Gastrocnemius medialis (tissue), 4 donors: ENCODE measurements around the gene ARNT2. TPM values are rescaled to one million over a fixed set of nuclear protein-coding genes. Genes with fewer than 3 reads are reported as not detected.

ENCODE experiments used
- ATAC-seq, 2 donors: fragments of 150-250 bp; one replicate each; pipeline ENCODE4 v1.9.1; 2016
- DNase-seq, 2 donors: peaks; one replicate each; pipeline ENCODE4 v3.0.0-alpha.2; 2019
- H3K27ac ChIP-seq, 4 donors: fragments of 200-600 bp; sonication (generic); 1 replicate in 1 of 4; 2 replicates in 3 of 4; pipeline ENCODE4 v1.5.1; 2016 to 2018; ENCODE audit warnings: mild to moderate bottlenecking in 2 of 4, moderate library complexity in 1 of 4
- H3K27me3 ChIP-seq, 3 donors: fragments of 200-600 bp; sonication (generic) in 2 of 3; 1 replicate in 1 of 3; 2 replicates in 2 of 3; pipeline versions ENCODE4 v1.5.1 to v1.6.0; 2016 to 2019; ENCODE audit warnings: mild to moderate bottlenecking in 1 of 3, moderate library complexity in 1 of 3
- H3K36me3 ChIP-seq, 2 donors: fragments of 200-600 bp; sonication (generic) in 1 of 2; one replicate each; pipeline ENCODE4 v1.5.1; 2017 to 2018
- H3K4me1 ChIP-seq, 2 donors: fragments of 200-600 bp; sonication (generic) in 1 of 2; one replicate each; pipeline ENCODE4 v1.5.1; 2016 to 2017; ENCODE audit warnings: mild to moderate bottlenecking in 2 of 2
- H3K4me3 ChIP-seq, 4 donors: fragments of 200-600 bp; sonication (generic) in 3 of 4; 1 replicate in 1 of 4; 2 replicates in 3 of 4; pipeline ENCODE4 v1.5.1; 2016 to 2019; ENCODE audit warnings: mild to moderate bottlenecking in 2 of 4
- H3K9me3 ChIP-seq, 3 donors: fragments of 200-600 bp; sonication (generic) in 2 of 3; 1 replicate in 1 of 3; 2 replicates in 2 of 3; pipeline ENCODE4 v1.5.1; 2016 to 2019
- POLR2A ChIP-seq, 2 donors: fragments of 450-650 bp; IDR thresholded peaks; one replicate each; pipeline ENCODE4 v1.6.1; 2017; ENCODE audit warnings: antibody characterized with exemption in 2 of 2, mild to moderate bottlenecking in 2 of 2, moderate library complexity in 2 of 2
- in situ Hi-C, 4 donors: fragments of 200-750 bp; cut with MboI; loops; one replicate each; pipeline versions ENCODE4 v1.15.0 to v1.8.0; 2017; ENCODE audit warnings: low sequenced_read_pairs in 4 of 4
- intact Hi-C: fragments of 100-400 bp; cut with DNase I; formaldehyde crosslinking; loops from one replicate; pipeline ENCODE4 v1.15.1; 2023; ENCODE audit warnings: low total_unique reads
- total RNA-seq, 4 donors: library from RNA; depleted of rRNA; stranded (reverse); fragments of >200 nt; gene quantifications; one replicate each; pipeline versions ENCODE4 v1.1.0 to v1.2.3, GENCODE V29; 2016
- TF ChIP-seq, protein P1 (sequence below), 5 experiments: fragments of 450-650 bp in 3 of 5; fragments of 200-600 bp in 2 of 5; sonication (generic) in 2 of 5; IDR thresholded peaks in 4 of 5; conservative IDR thresholded peaks in 1 of 5; 1 replicate in 4 of 5; 2 replicates in 1 of 5; pipeline ENCODE4 v1.5.1; 2016 to 2019; ENCODE audit warnings: antibody characterized with exemption in 5 of 5, mild to moderate bottlenecking in 3 of 5, moderate library complexity in 3 of 5

ARNT2 gene
- total RNA-seq, 4 donors from 2014 or later = 4.1 to 23.5 (median 6.6) TPM

- Histone ChIP-seq H3K4me3 (no peak overlapping the region), H3K27me3 (no peaks in the 10 kb centered on the region), H3K9me3 (no peaks in the 10 kb centered on the region), H3K36me3 (no peaks in the 10 kb centered on the region), H3K27ac (no peak overlapping the region), H3K4me1 (no peaks in the 10 kb centered on the region)
- TF ChIP-seq, protein P1, sequence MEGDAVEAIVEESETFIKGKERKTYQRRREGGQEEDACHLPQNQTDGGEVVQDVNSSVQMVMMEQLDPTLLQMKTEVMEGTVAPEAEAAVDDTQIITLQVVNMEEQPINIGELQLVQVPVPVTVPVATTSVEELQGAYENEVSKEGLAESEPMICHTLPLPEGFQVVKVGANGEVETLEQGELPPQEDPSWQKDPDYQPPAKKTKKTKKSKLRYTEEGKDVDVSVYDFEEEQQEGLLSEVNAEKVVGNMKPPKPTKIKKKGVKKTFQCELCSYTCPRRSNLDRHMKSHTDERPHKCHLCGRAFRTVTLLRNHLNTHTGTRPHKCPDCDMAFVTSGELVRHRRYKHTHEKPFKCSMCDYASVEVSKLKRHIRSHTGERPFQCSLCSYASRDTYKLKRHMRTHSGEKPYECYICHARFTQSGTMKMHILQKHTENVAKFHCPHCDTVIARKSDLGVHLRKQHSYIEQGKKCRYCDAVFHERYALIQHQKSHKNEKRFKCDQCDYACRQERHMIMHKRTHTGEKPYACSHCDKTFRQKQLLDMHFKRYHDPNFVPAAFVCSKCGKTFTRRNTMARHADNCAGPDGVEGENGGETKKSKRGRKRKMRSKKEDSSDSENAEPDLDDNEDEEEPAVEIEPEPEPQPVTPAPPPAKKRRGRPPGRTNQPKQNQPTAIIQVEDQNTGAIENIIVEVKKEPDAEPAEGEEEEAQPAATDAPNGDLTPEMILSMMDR (IDR thresholded peaks at IDR 0.05 in 4 of 5, conservative IDR thresholded peaks at IDR 0.05 in 1 of 5) = no peak
- TF ChIP-seq POLR2A (IDR thresholded peaks at IDR 0.05) = no peak
- DNase-seq (no peak), ATAC-seq (no peak)
- intact Hi-C loops (no loop called here), in situ Hi-C loops (loop anchor here in 3 of 4 donors (25.0 kb wide), 2 partner anchors 237 to 412 kb away; partner anchors contain the start of gene CEMIP (in 1 of the 3))
These were observed 146.2 kb downstream of the ARNT2 start for GRCh38 chr15:80550219-80550907.

DNA sequence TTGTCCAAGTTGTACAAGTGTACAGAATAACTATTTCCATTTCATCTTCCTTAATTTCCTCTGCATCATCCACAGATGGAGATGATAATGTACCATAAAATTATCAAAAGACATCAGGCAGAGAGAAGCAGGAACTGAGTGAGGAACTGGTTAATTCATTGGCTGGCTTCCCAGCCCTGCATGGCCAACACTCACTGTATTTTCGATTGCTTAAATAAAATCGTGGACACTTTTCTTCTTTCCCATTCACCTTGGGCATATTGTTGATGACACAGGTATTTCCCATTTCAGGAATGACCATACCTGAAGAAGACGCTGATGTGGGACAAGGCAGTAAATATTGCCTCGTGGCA lies 146.7 kb downstream of the ARNT2 start:
- Histone ChIP-seq H3K36me3 (no peaks in the 10 kb centered on the region), H3K27ac (no peak overlapping the region), H3K4me1 (no peaks in the 10 kb centered on the region), H3K9me3 (no peaks in the 10 kb centered on the region), H3K27me3 (no peaks in the 10 kb centered on the region), H3K4me3 (no peak overlapping the region)
- TF ChIP-seq POLR2A (IDR thresholded peaks at IDR 0.05) = no peak
- TF ChIP-seq, protein P1 (IDR thresholded peaks at IDR 0.05 in 4 of 5, conservative IDR thresholded peaks at IDR 0.05 in 1 of 5) = no peak
- intact Hi-C loops (no loop called here), in situ Hi-C loops (loop anchor here in 3 of 4 donors (25.0 kb wide), 2 partner anchors 236 to 411 kb away; partner anchors contain the start of gene CEMIP (in 1 of the 3))
- DNase-seq (no peak), ATAC-seq (no peak)

DNA sequence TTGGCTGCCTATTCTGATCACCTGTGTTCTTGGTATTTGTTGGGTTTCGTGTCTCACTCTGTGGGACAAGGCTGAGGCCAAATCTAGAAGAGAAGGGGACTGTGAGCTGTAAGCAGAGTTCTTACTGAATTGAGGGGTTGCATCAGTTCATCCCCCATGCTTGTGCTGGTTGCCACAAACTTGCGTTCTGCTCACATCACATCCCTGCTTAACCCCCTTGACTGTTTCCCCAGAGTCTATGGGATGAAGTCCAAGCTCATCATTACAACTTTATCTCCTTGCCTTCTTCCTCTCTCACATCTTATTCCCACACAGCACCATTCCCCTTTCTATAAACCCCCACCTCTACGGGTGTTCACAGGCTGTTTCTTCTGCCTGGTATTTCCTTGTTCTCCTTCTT lies 147.2 kb downstream of the ARNT2 start:
- in situ Hi-C loops = loop anchor here in 3 of 4 donors (25.0 kb wide), 2 partner anchors 236 to 411 kb away; partner anchors contain the start of gene CEMIP (in 1 of the 3)
- intact Hi-C loops = no loop called here

DNA sequence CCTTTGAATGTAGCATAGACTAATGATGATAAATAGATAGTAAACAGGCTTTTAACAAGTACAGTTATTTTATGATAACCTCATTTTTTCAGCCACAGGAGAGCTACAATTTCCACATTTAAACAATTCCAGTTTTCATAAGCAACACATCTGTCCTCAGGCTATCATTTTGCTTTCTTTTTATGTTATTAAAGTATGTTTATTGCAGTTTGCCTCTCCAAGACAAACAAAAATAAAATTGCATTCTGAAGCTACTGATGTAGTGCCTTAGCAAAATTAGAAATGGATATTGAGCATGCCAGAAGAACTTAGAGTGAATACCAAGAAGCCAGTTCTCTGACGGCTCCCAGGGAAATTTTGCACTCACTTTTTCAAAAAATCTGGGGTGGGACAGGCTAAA lies 150.4 kb downstream of the ARNT2 start:
- ATAC-seq = no peak
- H3K27me3 ChIP-seq = no peaks in the 10 kb centered on the region
- intact Hi-C loops = no loop called here
- H3K36me3 ChIP-seq = no peaks in the 10 kb centered on the region
- no peaks in the 10 kb centered on the region for H3K9me3 ChIP-seq
- no peaks in the 10 kb centered on the region for H3K4me1 ChIP-seq
- in situ Hi-C loops = loop anchor here in 3 of 4 donors (25.0 kb wide), 2 partner anchors 233 to 408 kb away; partner anchors contain the start of gene CEMIP (in 1 of the 3)
- TF ChIP-seq, protein P1 (IDR thresholded peaks at IDR 0.05 in 4 of 5, conservative IDR thresholded peaks at IDR 0.05 in 1 of 5) = no peak
- TF ChIP-seq POLR2A (IDR thresholded peaks at IDR 0.05) = no peak
- no peak overlapping the region for H3K27ac ChIP-seq
- DNase-seq = no peak
- H3K4me3 ChIP-seq = no peak overlapping the region

More for the DNA sequence above, 147.2 kb downstream of the ARNT2 start:
- Histone ChIP-seq H3K27ac (no peak overlapping the region), H3K4me1 (no peaks in the 10 kb centered on the region), H3K9me3 (no peaks in the 10 kb centered on the region), H3K27me3 (no peaks in the 10 kb centered on the region), H3K36me3 (no peaks in the 10 kb centered on the region), H3K4me3 (no peak overlapping the region)
- no peak for TF ChIP-seq POLR2A (IDR thresholded peaks at IDR 0.05)
- TF ChIP-seq, protein P1 (IDR thresholded peaks at IDR 0.05 in 4 of 5, conservative IDR thresholded peaks at IDR 0.05 in 1 of 5) = no peak
- DNase-seq (no peak), ATAC-seq (no peak)
